Activated CD8-positive, alpha-beta memory T cell treated with anti-CD3 and anti-CD28 coated beads for 4 hours (primary cell): ENCODE data around the gene MOB3C.

Source experiments
- DNase-seq, 2 donors: peaks; one replicate each; pipeline ENCODE4 v3.0.0-alpha.2; 2020; ENCODE audit warnings: low read depth in 2 of 2

Gene MOB3C

DNA sequence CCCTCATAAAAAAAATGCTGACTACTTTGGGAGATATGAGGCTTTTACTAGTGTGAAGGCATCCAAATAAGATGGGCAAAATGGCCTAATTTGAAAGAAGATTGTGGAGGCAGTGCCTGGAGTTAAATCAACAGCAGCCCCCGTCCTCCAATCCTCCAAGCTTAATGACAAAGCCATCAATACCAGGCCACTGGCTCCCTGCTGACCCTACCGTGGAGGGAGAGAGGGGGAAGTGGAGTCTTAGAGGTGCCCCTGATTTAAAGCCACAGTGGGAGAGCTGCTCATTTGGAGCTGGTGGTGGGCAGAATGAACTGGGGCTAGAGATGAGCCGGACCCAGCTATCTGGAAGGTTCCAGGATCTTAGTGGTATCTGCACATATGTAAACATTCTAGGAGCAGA lies 40.8 kb downstream of the MOB3C start:
- no peak for DNase-seq

DNA sequence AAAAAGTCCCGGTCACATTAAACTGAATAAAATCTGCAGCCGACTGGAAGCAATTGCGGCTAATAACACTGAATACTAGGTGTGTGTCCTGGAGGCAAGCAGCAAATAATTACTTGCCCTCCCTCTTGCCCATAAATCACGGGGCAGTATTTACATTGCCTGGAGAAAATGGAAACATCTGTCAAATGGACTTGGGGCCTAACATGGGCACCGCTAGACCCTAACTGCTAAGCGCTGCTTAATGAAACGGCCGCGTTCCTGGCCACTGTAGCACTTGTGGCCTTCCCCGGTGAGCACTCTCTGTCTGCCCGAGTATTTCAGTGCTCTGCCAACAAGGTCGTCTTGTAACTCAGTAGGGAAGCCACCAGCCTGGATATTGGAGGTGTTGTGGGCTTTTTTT lies 41.3 kb downstream of the MOB3C start:
- DNase-seq: no peak

DNA sequence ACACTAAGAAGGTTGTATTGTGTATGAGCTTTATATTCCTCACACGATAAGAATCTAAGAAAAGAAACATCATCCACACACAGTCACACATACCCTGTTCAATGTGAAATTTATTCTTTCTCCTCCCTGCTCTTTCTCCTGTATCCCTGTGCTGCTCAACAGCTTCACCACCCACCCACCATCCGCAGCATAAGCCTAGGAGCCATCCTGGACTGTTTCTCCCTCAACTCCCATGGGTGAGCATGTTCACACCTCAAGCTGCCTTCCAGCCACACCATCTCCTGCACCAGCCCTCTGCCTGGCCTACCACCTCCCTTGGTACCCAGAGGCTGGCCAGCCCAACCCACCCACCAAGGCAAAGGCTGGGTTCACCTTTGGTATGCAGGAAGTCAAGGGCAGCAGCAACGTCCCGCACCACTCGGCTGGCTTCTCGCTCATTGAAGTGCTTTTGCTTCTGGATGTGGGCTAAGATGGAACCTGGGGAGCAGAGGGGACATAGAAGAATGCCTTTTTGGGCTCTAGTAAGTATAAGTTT lies 44.9 kb downstream of the MOB3C start:
- DNase-seq: no peak

DNA sequence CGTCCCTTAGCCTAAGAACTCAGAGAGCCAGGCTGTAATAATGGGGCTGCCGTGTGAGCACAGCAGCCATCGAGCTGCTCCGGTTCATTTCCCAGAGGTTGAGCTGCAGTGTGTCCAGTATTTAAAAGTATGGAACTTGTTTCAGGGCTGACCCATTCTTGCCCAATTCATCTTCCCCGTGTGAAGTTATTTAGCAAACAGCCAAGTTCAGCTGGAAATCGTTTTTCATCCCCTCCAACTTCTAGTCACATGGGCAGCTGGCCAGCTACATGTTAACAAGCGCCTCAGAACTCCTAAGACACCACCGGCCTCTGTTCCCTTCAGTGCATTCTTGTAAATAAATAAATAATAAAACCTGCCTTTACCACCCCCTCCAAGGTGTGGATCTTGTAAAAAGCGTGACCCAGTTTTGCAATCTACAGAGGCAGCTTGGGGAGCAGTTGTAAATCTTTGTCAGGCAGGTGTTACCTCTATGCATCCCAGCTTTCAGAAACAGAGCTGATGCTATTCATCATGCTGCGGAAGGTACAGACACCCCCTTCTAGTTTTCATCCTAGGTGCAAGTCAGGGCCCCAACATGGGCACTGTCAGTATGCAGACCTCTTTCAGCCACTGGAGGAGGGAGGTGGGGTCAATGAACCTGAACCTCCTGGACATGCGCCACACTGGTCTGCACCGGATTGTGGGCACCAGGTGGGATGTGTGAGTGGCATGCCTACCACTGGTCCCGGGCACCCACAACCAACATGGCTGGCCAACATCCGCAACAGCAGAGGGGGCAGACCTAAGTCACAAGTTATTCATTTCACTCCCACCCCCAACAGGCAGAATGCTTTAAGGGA lies 46.5 kb downstream of the MOB3C start:
- DNase-seq: no peak

GRCh38 chr1:46569116-46569515 lies 47.5 kb downstream of the MOB3C start:
- no peak for DNase-seq

DNA sequence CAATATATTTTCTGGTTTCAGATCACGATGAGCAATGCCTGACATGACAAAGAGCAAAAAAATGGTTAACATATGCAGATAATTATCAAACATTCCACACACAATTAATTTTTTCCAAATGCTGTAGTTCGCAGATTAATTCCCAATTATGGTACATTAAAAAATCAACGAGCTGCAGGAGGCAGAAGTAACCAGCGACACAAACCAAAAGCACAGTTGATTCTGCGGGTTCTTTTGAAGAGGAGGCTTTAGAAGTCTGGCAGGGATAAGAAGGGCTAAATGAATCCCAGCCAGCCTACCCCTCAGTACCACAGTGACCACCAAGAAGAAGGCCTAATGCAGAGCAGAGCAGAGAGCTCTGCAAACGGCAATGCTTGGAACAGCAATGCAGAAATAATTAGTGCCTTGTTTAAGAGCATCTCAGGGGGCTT lies 48.1 kb downstream of the MOB3C start:
- DNase-seq: no peak

DNA sequence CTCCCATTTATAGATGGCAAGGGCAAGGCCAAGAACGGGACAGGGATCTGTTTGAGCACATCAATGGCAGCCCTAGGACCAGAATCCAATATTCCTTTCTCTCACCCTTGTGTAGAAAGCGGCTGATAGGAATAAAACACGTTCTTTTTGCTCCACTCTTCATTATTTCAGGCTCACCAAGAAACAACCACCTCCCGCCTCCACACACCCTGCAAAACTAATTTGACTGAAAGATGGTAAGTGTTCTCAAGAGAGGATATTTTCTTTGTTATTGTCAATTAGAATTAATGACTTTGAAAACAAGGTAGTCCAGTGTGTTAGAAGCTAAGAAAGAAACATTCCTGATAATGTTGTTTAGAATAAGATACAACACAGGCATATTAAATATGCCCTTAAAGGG lies 53.3 kb downstream of the MOB3C start:
- DNase-seq: no peak

DNA sequence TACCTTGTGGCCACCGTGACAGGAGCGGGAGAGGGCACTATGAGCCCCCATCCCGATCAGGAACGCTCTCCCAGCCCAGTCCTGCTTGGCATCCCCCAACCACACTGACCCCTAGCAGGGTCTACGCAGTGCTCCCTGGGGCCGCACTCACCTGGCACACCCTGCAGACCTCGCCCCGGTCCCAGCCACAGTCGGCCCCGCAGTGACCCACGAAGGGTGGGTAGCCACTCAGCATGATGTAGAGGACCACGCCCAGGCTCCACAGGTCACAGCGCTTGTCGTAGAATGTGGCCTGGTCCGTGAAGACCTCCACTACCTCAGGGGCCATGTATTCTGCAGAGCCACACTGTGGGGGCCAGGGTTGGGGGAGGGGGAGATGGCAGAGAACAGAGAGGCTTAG lies 54.1 kb downstream of the MOB3C start:
- no peak for DNase-seq

- no peak for DNase-seq
Observed at GRCh38 chr1:46558966-46559365, 57.6 kb downstream of the MOB3C start.

GRCh38 chr1:46558141-46558963 lies 58.3 kb downstream of the MOB3C start:
- DNase-seq: no peak
